Measurements from ENCODE around the gene HOXA11. TPM values are rescaled to one million over a fixed set of nuclear protein-coding genes. Genes with fewer than 3 reads are reported as not detected.

The HOXA11 gene
- total and polyA plus RNA-seq, 10 of the 15 experiments (the other 5 are each of a cell fraction or from before 2014, with no cell fraction given): not detected

- DNase-seq (ENCODE audit: low read depth, low spot score) (no peak), FAIRE-seq (no peak), ATAC-seq (no peak)
- H3K36me3 ChIP-seq (ENCODE audit: control insufficient read depth in 2 of 2, insufficient read depth in 2 of 2, low read length in 1 of 2): no peaks in the 10 kb centered on the region; a peak in 1 of 4 replicates
- POLR2A ChIA-PET: no interaction called here
- SMC1A ChIA-PET (ENCODE audit: uncharacterized antibody, unreplicated experiment): interaction anchor here (0.6 kb wide), 1 partner anchor 730 kb away, joined by 3 read pairs; no protein-coding TSS in a partner anchor
- in situ Hi-C loops (cut with MboI) (loop anchor here (25.0 kb wide), 1 partner anchor 1083 kb away; no protein-coding TSS in a partner anchor), intact Hi-C loops (cut with micrococcal nuclease; ENCODE audit: unreplicated experiment) (no loop called here)
- H4K20me1 ChIP-seq (ENCODE audit: control insufficient read depth, insufficient read depth): no peaks in the 10 kb centered on the region
- no peaks in the 10 kb centered on the region for H3K4me1 ChIP-seq (ENCODE audit: control insufficient read depth, insufficient read depth, low read length)
- H3K4me2 ChIP-seq (ENCODE audit: control insufficient read depth, insufficient read depth): no peak overlapping the region
- no peak overlapping the region for H3K4me3 ChIP-seq
- H3K27me3 ChIP-seq (replicated peaks in 1 of 2; ENCODE audit: control insufficient read depth in 2 of 2, insufficient read depth in 2 of 2, low read length in 1 of 2): peaks cover 28 to 42% of the 10 kb centered on the region in 2 experiments
- CTCF ChIA-PET: interaction anchor here (1.6 kb wide), 1 partner anchor 801 kb away, joined by 4 read pairs; no protein-coding TSS in a partner anchor
- no peak overlapping the region for H3K9ac ChIP-seq (ENCODE audit: control insufficient read depth, insufficient read depth, low read length)
- H3K79me2 ChIP-seq (ENCODE audit: control insufficient read depth, insufficient read depth, low read length): no peaks in the 10 kb centered on the region
- WGBS (ENCODE audit: insufficient coverage, insufficient replicate concordance, low lambda C conversion rate, missing lambda C conversion rate): 40% methylated on average over 10 of the region's 11 CpGs
- no peak overlapping the region for H3K27ac ChIP-seq (ENCODE audit: control insufficient read depth, insufficient read depth)
- RAD21 ChIA-PET (ENCODE audit: unreplicated experiment): no interaction called here
- H2AFZ ChIP-seq (ENCODE audit: control insufficient read depth, low read depth, low read length): no peak overlapping the region
- H3K9me3 ChIP-seq (replicated peaks; ENCODE audit: control insufficient read depth, insufficient read depth, low read length): no peaks in the 10 kb centered on the region; the same call in 2 of the 3 replicates
- no TSS peak for BruUV-seq (replicated peaks)
- TF ChIP-seq ETV6 (conservative IDR thresholded peaks at IDR 0.05 in 1 of 2, IDR thresholded peaks at IDR 0.05 in 1 of 2; ENCODE audit: borderline replicate concordance in 1 of 2, low read depth in 1 of 2): no peak
- TF ChIP-seq JUND (IDR thresholded peaks at IDR 0.05; ENCODE audit: low read depth, low read length): no peak
- TF ChIP-seq FOXK2 (IDR thresholded peaks at IDR 0.05): no peak
- no peak for TF ChIP-seq ZNF274 (IDR thresholded peaks at IDR 0.05; ENCODE audit: insufficient read depth, insufficient read length)
- TF ChIP-seq, protein P1, sequence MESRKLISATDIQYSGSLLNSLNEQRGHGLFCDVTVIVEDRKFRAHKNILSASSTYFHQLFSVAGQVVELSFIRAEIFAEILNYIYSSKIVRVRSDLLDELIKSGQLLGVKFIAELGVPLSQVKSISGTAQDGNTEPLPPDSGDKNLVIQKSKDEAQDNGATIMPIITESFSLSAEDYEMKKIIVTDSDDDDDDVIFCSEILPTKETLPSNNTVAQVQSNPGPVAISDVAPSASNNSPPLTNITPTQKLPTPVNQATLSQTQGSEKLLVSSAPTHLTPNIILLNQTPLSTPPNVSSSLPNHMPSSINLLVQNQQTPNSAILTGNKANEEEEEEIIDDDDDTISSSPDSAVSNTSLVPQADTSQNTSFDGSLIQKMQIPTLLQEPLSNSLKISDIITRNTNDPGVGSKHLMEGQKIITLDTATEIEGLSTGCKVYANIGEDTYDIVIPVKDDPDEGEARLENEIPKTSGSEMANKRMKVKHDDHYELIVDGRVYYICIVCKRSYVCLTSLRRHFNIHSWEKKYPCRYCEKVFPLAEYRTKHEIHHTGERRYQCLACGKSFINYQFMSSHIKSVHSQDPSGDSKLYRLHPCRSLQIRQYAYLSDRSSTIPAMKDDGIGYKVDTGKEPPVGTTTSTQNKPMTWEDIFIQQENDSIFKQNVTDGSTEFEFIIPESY (IDR thresholded peaks at IDR 0.05): no peak
- TF ChIP-seq SMAD5 (IDR thresholded peaks at IDR 0.05; ENCODE audit: low read depth): no peak
- no peak for TF ChIP-seq RAD21 (IDR thresholded peaks at IDR 0.05; ENCODE audit: insufficient read depth, low read depth, low read length)
- TF ChIP-seq, protein P2, sequence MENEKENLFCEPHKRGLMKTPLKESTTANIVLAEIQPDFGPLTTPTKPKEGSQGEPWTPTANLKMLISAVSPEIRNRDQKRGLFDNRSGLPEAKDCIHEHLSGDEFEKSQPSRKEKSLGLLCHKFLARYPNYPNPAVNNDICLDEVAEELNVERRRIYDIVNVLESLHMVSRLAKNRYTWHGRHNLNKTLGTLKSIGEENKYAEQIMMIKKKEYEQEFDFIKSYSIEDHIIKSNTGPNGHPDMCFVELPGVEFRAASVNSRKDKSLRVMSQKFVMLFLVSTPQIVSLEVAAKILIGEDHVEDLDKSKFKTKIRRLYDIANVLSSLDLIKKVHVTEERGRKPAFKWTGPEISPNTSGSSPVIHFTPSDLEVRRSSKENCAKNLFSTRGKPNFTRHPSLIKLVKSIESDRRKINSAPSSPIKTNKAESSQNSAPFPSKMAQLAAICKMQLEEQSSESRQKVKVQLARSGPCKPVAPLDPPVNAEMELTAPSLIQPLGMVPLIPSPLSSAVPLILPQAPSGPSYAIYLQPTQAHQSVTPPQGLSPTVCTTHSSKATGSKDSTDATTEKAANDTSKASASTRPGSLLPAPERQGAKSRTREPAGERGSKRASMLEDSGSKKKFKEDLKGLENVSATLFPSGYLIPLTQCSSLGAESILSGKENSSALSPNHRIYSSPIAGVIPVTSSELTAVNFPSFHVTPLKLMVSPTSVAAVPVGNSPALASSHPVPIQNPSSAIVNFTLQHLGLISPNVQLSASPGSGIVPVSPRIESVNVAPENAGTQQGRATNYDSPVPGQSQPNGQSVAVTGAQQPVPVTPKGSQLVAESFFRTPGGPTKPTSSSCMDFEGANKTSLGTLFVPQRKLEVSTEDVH (IDR thresholded peaks at IDR 0.05; ENCODE audit: low read depth, partially characterized antibody): no peak
- TF ChIP-seq ZNF622 (IDR thresholded peaks at IDR 0.05): no peak
- TF ChIP-seq PBX3 (IDR thresholded peaks at IDR 0.05; ENCODE audit: insufficient replicate concordance, low read depth, low read length): no peak
- no peak for TF ChIP-seq ZBTB4 (CRISPR knock-in tag; IDR thresholded peaks at IDR 0.05)
- TF ChIP-seq ZSCAN29 (IDR thresholded peaks at IDR 0.05): no peak
- TF ChIP-seq TAF1 (IDR thresholded peaks at IDR 0.05; ENCODE audit: borderline replicate concordance, low read depth, low read length): no peak
These were observed 14.4 kb downstream of the HOXA11 start for GRCh38 chr7:27170426-27171324.
